PC-9 (cell line): Measurements from ENCODE around the gene ADAP1. TPM values are rescaled to one million over a fixed set of nuclear protein-coding genes. Genes with fewer than 3 reads are reported as not detected.

ENCODE experiments used
- BruUV-seq: library from RNA; stranded (reverse); fragments of 400-500 nt; replicated peaks from 2 replicates; lab custom pipeline; 2021; lab: Mats Ljungman, UMichigan
- CTCF ChIA-PET: fragments of 300-600 bp; sonication (Branson Sonifier 250); formaldehyde crosslinking; loops from one replicate; lab custom pipeline; 2022; ENCODE audit warnings: antibody characterized with exemption; lab: Charles Lee
- POLR2A ChIA-PET: fragments of 300-600 bp; sonication (Branson Sonifier 250); formaldehyde crosslinking; loops from one replicate; lab custom pipeline; 2022; ENCODE audit warnings: antibody characterized with exemption; ENCODE audit not compliant: unreplicated experiment; lab: Charles Lee
- DNase-seq, 2 experiments: peaks; one replicate each; pipeline versions ENCODE4 v3.0.0 to v3.0.0-alpha.2; 2015 to 2022; ENCODE audit warnings: mixed read lengths in 1 of 2
- H2AFZ ChIP-seq: fragments of 200-600 bp; sonication (generic); 2 replicates; pipeline ENCODE4 v1.8.1; 2017; ENCODE audit warnings: antibody characterized with exemption
- H3F3A ChIP-seq: fragments of 200-600 bp; sonication (generic); 2 replicates; pipeline ENCODE4 v1.8.1; 2017; ENCODE audit warnings: antibody characterized with exemption, mild to moderate bottlenecking, low read depth; ENCODE audit not compliant: insufficient read depth
- H3K27ac ChIP-seq: fragments of 200-600 bp; sonication (generic); 2 replicates; pipeline ENCODE4 v1.6.1; 2016; ENCODE audit warnings: mixed run types
- H3K27me3 ChIP-seq: fragments of 200-600 bp; sonication (generic); 2 replicates; pipeline ENCODE4 v1.6.1; 2016; ENCODE audit warnings: low read depth, mixed run types; ENCODE audit not compliant: insufficient read depth
- H3K36me3 ChIP-seq: fragments of 200-600 bp; sonication (generic); 2 replicates; pipeline ENCODE4 v1.6.1; 2016; ENCODE audit warnings: low read depth, mixed run types
- H3K4me1 ChIP-seq: fragments of 200-600 bp; sonication (generic); replicated peaks from 2 replicates; pipeline ENCODE4 v1.6.1; 2016; ENCODE audit warnings: mixed run types; ENCODE audit not compliant: insufficient read depth
- H3K4me2 ChIP-seq: fragments of 200-600 bp; sonication (generic); 2 replicates; pipeline ENCODE4 v1.6.1; 2017; ENCODE audit warnings: mixed run types
- H3K4me3 ChIP-seq: fragments of 200-600 bp; sonication (generic); 2 replicates; pipeline ENCODE4 v1.6.1; 2016; ENCODE audit warnings: mixed run types
- H3K79me2 ChIP-seq: fragments of 200-600 bp; sonication (generic); 2 replicates; pipeline ENCODE4 v1.6.1; 2017; ENCODE audit warnings: low read depth, mixed run types
- H3K9me2 ChIP-seq: fragments of 200-600 bp; sonication (generic); 2 replicates; pipeline ENCODE4 v1.8.1; 2017; ENCODE audit warnings: mild to moderate bottlenecking; ENCODE audit not compliant: insufficient read depth
- H3K9me3 ChIP-seq: fragments of 200-600 bp; sonication (generic); 2 replicates; pipeline ENCODE4 v1.8.1; 2016; ENCODE audit warnings: low read depth; ENCODE audit not compliant: insufficient read depth
- H4K20me1 ChIP-seq: fragments of 200-600 bp; sonication (generic); 2 replicates; pipeline ENCODE4 v1.8.1; 2017; ENCODE audit not compliant: insufficient read depth
- CTCF ChIP-seq: fragments of 200-600 bp; sonication (generic); conservative IDR thresholded peaks from 2 replicates; pipeline ENCODE4 v1.6.1; 2017; ENCODE audit warnings: mixed run types, antibody characterized with exemption, mild to moderate bottlenecking, moderate library complexity
- EZH2 ChIP-seq: fragments of 200-600 bp; sonication (generic); IDR thresholded peaks from 2 replicates; pipeline ENCODE4 v1.8.0; 2017; ENCODE audit warnings: antibody characterized with exemption, low read depth
- intact Hi-C: fragments of 100-400 bp; cut with micrococcal nuclease; formaldehyde crosslinking; loops from one replicate; pipeline ENCODE4 v1.10.0; 2022; ENCODE audit not compliant: unreplicated experiment
- total RNA-seq: library from RNA; stranded (reverse); gene quantifications from 2 replicates; pipeline ENCODE4 v1.2.3, GENCODE V29; 2021

Gene ADAP1
- total RNA-seq, 1 experiment from 2014 or later = 73.9 TPM

GRCh38 chr7:951881-952547, 2.5 kb downstream of the ADAP1 start:
- Histone ChIP-seq H3F3A (peaks cover 38% of the 10 kb centered on the region), H3K4me3 (no peak overlapping the region), H3K27me3 (no peaks in the 10 kb centered on the region), H3K4me1 (peaks cover 54% of the 10 kb centered on the region), H3K27ac (no peak overlapping the region), H3K36me3 (no peaks in the 10 kb centered on the region), H3K79me2 (peaks cover 42% of the 10 kb centered on the region), H3K9me2 (no peaks in the 10 kb centered on the region), H3K9me3 (no peaks in the 10 kb centered on the region), H2AFZ (no peak overlapping the region), H3K4me2 (0 out of 2 replicates have a peak overlapping the region, but pooled peaks have one; percentile 97), H4K20me1 (peaks cover 9% of the 10 kb centered on the region; the same call in 1 of the 2 replicates)
- BruUV-seq = no TSS peak
- POLR2A ChIA-PET = no interaction called here
- TF ChIP-seq CTCF = no peak
- TF ChIP-seq EZH2 = no peak
- intact Hi-C loops = no loop called here
- CTCF ChIA-PET = interaction anchor here (0.6 kb wide), 1 partner anchor 22 kb away, joined by 6 read pairs; no protein-coding TSS in a partner anchor
- DNase-seq = no peak

- peak; percentile 99 for DNase-seq
- Histone ChIP-seq H3K27ac (peak overlapping the region; percentile 95), H3K9me2 (no peaks in the 10 kb centered on the region), H2AFZ (no peak overlapping the region), H3K4me2 (peak overlapping the region; percentile 74), H3K4me3 (peak overlapping the region; percentile 40; the same call in 1 of the 2 replicates), H3K9me3 (no peaks in the 10 kb centered on the region), H3F3A (peaks cover 42% of the 10 kb centered on the region), H3K36me3 (no peaks in the 10 kb centered on the region), H4K20me1 (peaks cover 9% of the 10 kb centered on the region; the same call in 1 of the 2 replicates), H3K4me1 (peaks cover 75% of the 10 kb centered on the region), H3K79me2 (peaks cover 62% of the 10 kb centered on the region), H3K27me3 (no peaks in the 10 kb centered on the region)
- ChIA-PET CTCF (interaction anchor here (0.6 to 1.1 kb wide), 3 partner anchors 26 to 514 kb away, joined by 4 to 5 read pairs (median 5); no protein-coding TSS in a partner anchor), POLR2A (interaction anchor here (0.5 to 1.2 kb wide), 5 partner anchors 11 to 934 kb away, joined by 3 to 28 read pairs (median 16); partner anchors contain the start of gene COX19)
- TF ChIP-seq CTCF (no peak), EZH2 (no peak)
- intact Hi-C loops = loop anchor here (1.0 kb wide), 7 partner anchors 13 to 136 kb away; partner anchors contain the start of genes GET4 and SUN1
- no TSS peak for BruUV-seq
Measured at GRCh38 chr7:949021-949934, 5.2 kb downstream of the ADAP1 start.
